Activated naive CD4-positive, alpha-beta T cell treated with anti-CD3 and anti-CD28 coated beads, Interleukin-2, amount 50 U/mL, for 24 hours (primary cell): ENCODE data around the gene SMO.
A peak's percentile ranks its signal among the peaks of the same experiment; 100 is the strongest.
"Not testable (repeated sequence)": the region's sequence is repeated elsewhere in the genome, so short reads cannot be mapped to it uniquely, and the experiment has no call there.

Experiments
- H3K27ac Mint-ChIP-seq: one replicate; pipeline ENCODE4 v1.8.0; 2021; ENCODE audit warnings: mild to moderate bottlenecking, mixed read lengths
- H3K27me3 Mint-ChIP-seq: one replicate; pipeline ENCODE4 v1.8.0; 2021; ENCODE audit warnings: mixed read lengths
- H3K36me3 Mint-ChIP-seq: one replicate; pipeline ENCODE4 v1.8.0; 2021; ENCODE audit warnings: mixed read lengths
- H3K4me1 Mint-ChIP-seq: one replicate; pipeline ENCODE4 v1.8.0; 2021; ENCODE audit warnings: mixed read lengths
- H3K4me3 Mint-ChIP-seq: one replicate; pipeline ENCODE4 v1.8.0; 2021; ENCODE audit warnings: mild to moderate bottlenecking, mixed read lengths
- H3K9me3 Mint-ChIP-seq: one replicate; pipeline ENCODE4 v1.8.0; 2021; ENCODE audit warnings: mixed read lengths

SMO gene

GRCh38 chr7:129212596-129212995 lies 24.2 kb downstream of the SMO start:
- Mint-ChIP-seq H3K4me1 (no peaks in the 10 kb centered on the region), H3K36me3 (peaks cover 2% of the 10 kb centered on the region), H3K27ac (no peak overlapping the region), H3K27me3 (no peaks in the 10 kb centered on the region), H3K9me3 (no peaks in the 10 kb centered on the region), H3K4me3 (no peak overlapping the region)

- Mint-ChIP-seq H3K4me3 (no peak overlapping the region), H3K4me1 (no peaks in the 10 kb centered on the region), H3K36me3 (peaks cover 2% of the 10 kb centered on the region), H3K27ac (no peak overlapping the region), H3K9me3 (no peaks in the 10 kb centered on the region), H3K27me3 (no peaks in the 10 kb centered on the region)
Observed at GRCh38 chr7:129213828-129214227, 25.4 kb downstream of the SMO start.

GRCh38 chr7:129215691-129216090 lies 27.3 kb downstream of the SMO start:
- not testable (repeated sequence) for H3K4me3 Mint-ChIP-seq

GRCh38 chr7:129216101-129216715 lies 27.8 kb downstream of the SMO start:
- H3K4me3 Mint-ChIP-seq, H3K36me3 Mint-ChIP-seq, H3K4me1 Mint-ChIP-seq, H3K9me3 Mint-ChIP-seq, H3K27me3 Mint-ChIP-seq: not testable (repeated sequence)
- H3K27ac Mint-ChIP-seq, result peak overlapping the region; percentile 55

More at GRCh38 chr7:129215691-129216090, 27.3 kb downstream of the SMO start:
- not testable (repeated sequence) for H3K4me1 Mint-ChIP-seq, H3K36me3 Mint-ChIP-seq, H3K9me3 Mint-ChIP-seq, H3K27me3 Mint-ChIP-seq
- peak overlapping the region; percentile 55 for H3K27ac Mint-ChIP-seq

GRCh38 chr7:129216821-129217416 lies 28.5 kb downstream of the SMO start:
- H3K27me3 Mint-ChIP-seq, H3K4me3 Mint-ChIP-seq, H3K9me3 Mint-ChIP-seq, H3K27ac Mint-ChIP-seq, H3K36me3 Mint-ChIP-seq, H3K4me1 Mint-ChIP-seq: not testable (repeated sequence)

GRCh38 chr7:129218514-129219062 lies 30.2 kb downstream of the SMO start:
- no peaks in the 10 kb centered on the region for H3K9me3 Mint-ChIP-seq
- H3K27ac Mint-ChIP-seq, result no peak overlapping the region

GRCh38 chr7:129219166-129219565 lies 30.7 kb downstream of the SMO start:
- not testable (repeated sequence) for H3K27me3 Mint-ChIP-seq, H3K36me3 Mint-ChIP-seq, H3K27ac Mint-ChIP-seq, H3K9me3 Mint-ChIP-seq, H3K4me3 Mint-ChIP-seq
- H3K4me1 Mint-ChIP-seq, result peaks cover 16% of the 10 kb centered on the region

More at GRCh38 chr7:129218514-129219062, 30.2 kb downstream of the SMO start:
- Mint-ChIP-seq H3K4me1 (peaks cover 13% of the 10 kb centered on the region), H3K4me3 (no peak overlapping the region), H3K36me3 (peaks cover 2% of the 10 kb centered on the region), H3K27me3 (no peaks in the 10 kb centered on the region)

- H3K9me3 Mint-ChIP-seq, result no peaks in the 10 kb centered on the region
- H3K27me3 Mint-ChIP-seq, result no peaks in the 10 kb centered on the region
- H3K4me1 Mint-ChIP-seq, result peaks cover 34% of the 10 kb centered on the region
- peak overlapping the region; percentile 96 for H3K27ac Mint-ChIP-seq
- H3K36me3 Mint-ChIP-seq, result no peaks in the 10 kb centered on the region
- H3K4me3 Mint-ChIP-seq, result peak overlapping the region; percentile 68
Observed at GRCh38 chr7:129222064-129222463, 33.6 kb downstream of the SMO start.

GRCh38 chr7:129224251-129225205 lies 36.1 kb downstream of the SMO start, which contains the start of gene AHCYL2:
Gene AHCYL2, plus strand, starts transcription at chr7:129225030.
- Mint-ChIP-seq H3K4me1 (peaks cover 49% of the 10 kb centered on the region), H3K27ac (peak within 1 kb of the TSS; percentile 94), H3K36me3 (no peaks in the 10 kb centered on the region), H3K4me3 (peak within 1 kb of the TSS; percentile 97), H3K27me3 (no peaks in the 10 kb centered on the region), H3K9me3 (no peaks in the 10 kb centered on the region)

GRCh38 chr7:129225206-129225930 lies 36.9 kb downstream of the SMO start:
- H3K27ac Mint-ChIP-seq, result peak overlapping the region; percentile 89
- H3K4me3 Mint-ChIP-seq, result peak overlapping the region; percentile 97
- no peaks in the 10 kb centered on the region for H3K9me3 Mint-ChIP-seq
- H3K4me1 Mint-ChIP-seq, result peaks cover 50% of the 10 kb centered on the region
- H3K36me3 Mint-ChIP-seq, result no peaks in the 10 kb centered on the region
- H3K27me3 Mint-ChIP-seq, result no peaks in the 10 kb centered on the region

GRCh38 chr7:129225931-129226572 lies 37.6 kb downstream of the SMO start:
- Mint-ChIP-seq H3K4me3 (peak overlapping the region; percentile 97), H3K9me3 (no peaks in the 10 kb centered on the region), H3K4me1 (peaks cover 50% of the 10 kb centered on the region), H3K27ac (peak overlapping the region; percentile 89), H3K36me3 (no peaks in the 10 kb centered on the region), H3K27me3 (no peaks in the 10 kb centered on the region)

GRCh38 chr7:129227646-129228578 lies 39.5 kb downstream of the SMO start:
- no peak overlapping the region for H3K27ac Mint-ChIP-seq
- H3K4me3 Mint-ChIP-seq, result no peak overlapping the region
- no peaks in the 10 kb centered on the region for H3K9me3 Mint-ChIP-seq
- no peaks in the 10 kb centered on the region for H3K27me3 Mint-ChIP-seq
- peaks cover 51% of the 10 kb centered on the region for H3K4me1 Mint-ChIP-seq
- no peaks in the 10 kb centered on the region for H3K36me3 Mint-ChIP-seq

GRCh38 chr7:129228633-129229032 lies 40.2 kb downstream of the SMO start:
- Mint-ChIP-seq H3K4me1 (peaks cover 51% of the 10 kb centered on the region), H3K27me3 (no peaks in the 10 kb centered on the region), H3K36me3 (no peaks in the 10 kb centered on the region), H3K9me3 (no peaks in the 10 kb centered on the region), H3K4me3 (no peak overlapping the region), H3K27ac (no peak overlapping the region)

GRCh38 chr7:129231666-129232065 lies 43.2 kb downstream of the SMO start:
- no peak overlapping the region for H3K4me3 Mint-ChIP-seq
- no peak overlapping the region for H3K27ac Mint-ChIP-seq
- H3K4me1 Mint-ChIP-seq, result peaks cover 55% of the 10 kb centered on the region
- no peaks in the 10 kb centered on the region for H3K27me3 Mint-ChIP-seq
- H3K36me3 Mint-ChIP-seq, result peaks cover 8% of the 10 kb centered on the region
- H3K9me3 Mint-ChIP-seq, result no peaks in the 10 kb centered on the region
